Activated naive CD4-positive, alpha-beta T cell (primary cell): ENCODE results near the gene ABCC12.

Source experiments
- DNase-seq, 4 experiments: peaks; one replicate each; lab custom pipeline; 2025; lab: John Stamatoyannopoulos, UW

ABCC12 gene

GRCh38 chr16:48131201-48131935 is 24.4 kb downstream of the ABCC12 start:
- DNase-seq = no peak

GRCh38 chr16:48129926-48130325 is 25.9 kb downstream of the ABCC12 start:
- DNase-seq = no peak

- DNase-seq = no peak
Observed at GRCh38 chr16:48128769-48129168, 27.0 kb downstream of the ABCC12 start.

GRCh38 chr16:48126801-48127644 is 28.8 kb downstream of the ABCC12 start:
- DNase-seq = no peak

GRCh38 chr16:48125888-48126287 is 29.9 kb downstream of the ABCC12 start:
- DNase-seq = no peak

GRCh38 chr16:48124266-48124665 is 31.5 kb downstream of the ABCC12 start:
- DNase-seq = no peak

GRCh38 chr16:48123104-48123788 is 32.5 kb downstream of the ABCC12 start:
- DNase-seq = no peak

GRCh38 chr16:48121276-48121675 is 34.5 kb downstream of the ABCC12 start:
- DNase-seq = no peak

GRCh38 chr16:48118841-48119240 is 37.0 kb downstream of the ABCC12 start:
- DNase-seq = no peak

GRCh38 chr16:48117217-48118105 is 38.3 kb downstream of the ABCC12 start:
- peak in 2 of 4 experiments; percentile 20 to 26 for DNase-seq

- DNase-seq = no peak
Observed at GRCh38 chr16:48115299-48115698, 40.5 kb downstream of the ABCC12 start.

GRCh38 chr16:48114410-48114809 is 41.4 kb downstream of the ABCC12 start:
- DNase-seq = no peak

GRCh38 chr16:48113471-48113870 is 42.3 kb downstream of the ABCC12 start:
- DNase-seq = no peak

- no peak for DNase-seq
Observed at GRCh38 chr16:48113001-48113400, 42.8 kb downstream of the ABCC12 start.

- no peak for DNase-seq
Observed at GRCh38 chr16:48112600-48112999, 43.2 kb downstream of the ABCC12 start.

- no peak for DNase-seq
Observed at GRCh38 chr16:48110982-48111381, 44.8 kb downstream of the ABCC12 start.

- DNase-seq = no peak
Observed at GRCh38 chr16:48110000-48110399, 45.8 kb downstream of the ABCC12 start.

GRCh38 chr16:48109475-48109874 is 46.3 kb downstream of the ABCC12 start:
- DNase-seq = no peak

- DNase-seq = no peak
Observed at GRCh38 chr16:48106446-48106845, 49.3 kb downstream of the ABCC12 start.
